Effector memory CD8-positive, alpha-beta T cell (primary cell): ENCODE measurements around the gene EIF5AL1.
"Not testable (repeated sequence)": the region's sequence is repeated elsewhere in the genome, so short reads cannot be mapped to it uniquely, and the experiment has no call there.

Experiments
- ATAC-seq: fragments of 150-1000 bp; cut with Tn5 transposase; replicated peaks from 2 replicates; pipeline ENCODE4 v1.10.0; 2021; ENCODE audit warnings: mild to moderate bottlenecking, moderate library complexity
- DNase-seq, 3 experiments: peaks; one replicate each; pipeline ENCODE4 v3.0.0; 2021
- H3K27ac Mint-ChIP-seq, 2 donors: one replicate each; pipeline ENCODE4 v1.8.0; 2022; ENCODE audit warnings: mild to moderate bottlenecking in 2 of 2, mixed read lengths in 2 of 2, moderate library complexity in 2 of 2
- H3K27me3 Mint-ChIP-seq, 2 donors: one replicate each; pipeline ENCODE4 v1.8.0; 2022; ENCODE audit warnings: mixed read lengths in 2 of 2
- H3K36me3 Mint-ChIP-seq: one replicate; pipeline ENCODE4 v1.8.0; 2022; ENCODE audit warnings: mild to moderate bottlenecking, moderate library complexity, mixed read lengths; ENCODE audit not compliant: insufficient read depth
- H3K4me1 Mint-ChIP-seq, 2 donors: one replicate each; pipeline ENCODE4 v1.8.0; 2022; ENCODE audit warnings: low read depth in 2 of 2, mixed read lengths in 2 of 2
- H3K4me3 Mint-ChIP-seq, 2 donors: one replicate each; pipeline ENCODE4 v1.8.0; 2022; ENCODE audit warnings: mild to moderate bottlenecking in 2 of 2, mixed read lengths in 2 of 2, moderate library complexity in 2 of 2
- H3K9me3 Mint-ChIP-seq, 2 donors: one replicate each; pipeline ENCODE4 v1.8.0; 2022; ENCODE audit warnings: mixed read lengths in 2 of 2

The EIF5AL1 gene

GRCh38 chr10:79492256-79492655 lies 20.1 kb upstream of the EIF5AL1 start:
- no peak overlapping the region for H3K27ac Mint-ChIP-seq
- no peak for DNase-seq
- ATAC-seq: no peak
- H3K36me3 Mint-ChIP-seq: no peaks in the 10 kb centered on the region
- H3K4me3 Mint-ChIP-seq: no peak overlapping the region
- no peaks in the 10 kb centered on the region for H3K9me3 Mint-ChIP-seq
- H3K27me3 Mint-ChIP-seq: peaks cover 0 to 35% of the 10 kb centered on the region in 2 donors
- peaks cover 5 to 10% of the 10 kb centered on the region in 2 donors for H3K4me1 Mint-ChIP-seq

- Mint-ChIP-seq H3K27me3 (peaks cover 5 to 41% of the 10 kb centered on the region in 2 donors), H3K4me3 (no peak overlapping the region), H3K4me1 (peaks cover 5 to 10% of the 10 kb centered on the region in 2 donors), H3K36me3 (no peaks in the 10 kb centered on the region), H3K27ac (no peak overlapping the region), H3K9me3 (no peaks in the 10 kb centered on the region)
- ATAC-seq: no peak
- no peak for DNase-seq
Measured at GRCh38 chr10:79492839-79493238, 19.5 kb upstream of the EIF5AL1 start.

GRCh38 chr10:79493806-79494205 lies 18.5 kb upstream of the EIF5AL1 start:
- Mint-ChIP-seq H3K9me3 (no peaks in the 10 kb centered on the region), H3K36me3 (peaks cover 2% of the 10 kb centered on the region), H3K4me1 (peaks cover 5 to 10% of the 10 kb centered on the region in 2 donors), H3K27me3 (peaks cover 15 to 51% of the 10 kb centered on the region in 2 donors), H3K27ac (no peak overlapping the region), H3K4me3 (no peak overlapping the region)
- ATAC-seq (no peak), DNase-seq (no peak)

GRCh38 chr10:79494871-79495705 lies 17.2 kb upstream of the EIF5AL1 start:
- H3K36me3 Mint-ChIP-seq: peaks cover 2% of the 10 kb centered on the region
- H3K4me3 Mint-ChIP-seq: no peak overlapping the region

GRCh38 chr10:79495791-79496190 lies 16.5 kb upstream of the EIF5AL1 start:
- H3K4me1 Mint-ChIP-seq: peaks cover 5 to 10% of the 10 kb centered on the region in 2 donors
- H3K4me3 Mint-ChIP-seq: no peak overlapping the region
- ATAC-seq (no peak), DNase-seq (no peak)
- H3K36me3 Mint-ChIP-seq: peaks cover 2% of the 10 kb centered on the region
- no peaks in the 10 kb centered on the region for H3K9me3 Mint-ChIP-seq
- no peak overlapping the region for H3K27ac Mint-ChIP-seq
- H3K27me3 Mint-ChIP-seq: peaks cover 18 to 56% of the 10 kb centered on the region in 2 donors

More at GRCh38 chr10:79494871-79495705, 17.2 kb upstream of the EIF5AL1 start:
- H3K9me3 Mint-ChIP-seq: no peaks in the 10 kb centered on the region
- DNase-seq (no peak), ATAC-seq (no peak)
- peaks cover 5 to 10% of the 10 kb centered on the region in 2 donors for H3K4me1 Mint-ChIP-seq
- peaks cover 18 to 59% of the 10 kb centered on the region in 2 donors for H3K27me3 Mint-ChIP-seq
- no peak overlapping the region for H3K27ac Mint-ChIP-seq

GRCh38 chr10:79496896-79497295 lies 15.4 kb upstream of the EIF5AL1 start:
- H3K27ac Mint-ChIP-seq: no peak overlapping the region
- peaks cover 5 to 10% of the 10 kb centered on the region in 2 donors for H3K4me1 Mint-ChIP-seq
- no peak overlapping the region for H3K4me3 Mint-ChIP-seq
- peaks cover 29 to 60% of the 10 kb centered on the region in 2 donors for H3K27me3 Mint-ChIP-seq
- DNase-seq (no peak), ATAC-seq (no peak)
- peaks cover 3% of the 10 kb centered on the region for H3K36me3 Mint-ChIP-seq
- H3K9me3 Mint-ChIP-seq: no peaks in the 10 kb centered on the region

- Mint-ChIP-seq H3K4me1 (peaks cover 5 to 10% of the 10 kb centered on the region in 2 donors), H3K27me3 (peaks cover 40 to 74% of the 10 kb centered on the region in 2 donors), H3K9me3 (no peaks in the 10 kb centered on the region), H3K4me3 (no peak overlapping the region), H3K27ac (no peak overlapping the region), H3K36me3 (peaks cover 6% of the 10 kb centered on the region)
- DNase-seq (no peak), ATAC-seq (no peak)
Measured at GRCh38 chr10:79498291-79498829, 14.0 kb upstream of the EIF5AL1 start.

GRCh38 chr10:79502561-79503309 lies 9.6 kb upstream of the EIF5AL1 start:
- Mint-ChIP-seq H3K4me3 (no peak overlapping the region), H3K27ac (no peak overlapping the region), H3K36me3 (peaks cover 6% of the 10 kb centered on the region), H3K27me3 (peaks cover 50 to 70% of the 10 kb centered on the region in 2 donors), H3K9me3 (no peaks in the 10 kb centered on the region), H3K4me1 (peaks cover 0 to 7% of the 10 kb centered on the region in 2 donors)
- DNase-seq (no peak), ATAC-seq (no peak)

- peaks cover 40 to 61% of the 10 kb centered on the region in 2 donors for H3K27me3 Mint-ChIP-seq
- not testable (repeated sequence) for ATAC-seq, DNase-seq, H3K4me1 Mint-ChIP-seq, H3K4me3 Mint-ChIP-seq, H3K36me3 Mint-ChIP-seq, H3K27ac Mint-ChIP-seq, H3K9me3 Mint-ChIP-seq
Measured at GRCh38 chr10:79503787-79504186, 8.5 kb upstream of the EIF5AL1 start.

- peaks cover 36 to 54% of the 10 kb centered on the region in 2 donors for H3K27me3 Mint-ChIP-seq
- H3K27ac Mint-ChIP-seq, ATAC-seq, H3K36me3 Mint-ChIP-seq, H3K4me1 Mint-ChIP-seq, H3K4me3 Mint-ChIP-seq, H3K9me3 Mint-ChIP-seq, DNase-seq: not testable (repeated sequence)
Measured at GRCh38 chr10:79504483-79504882, 7.8 kb upstream of the EIF5AL1 start.

GRCh38 chr10:79505328-79505727 lies 7.0 kb upstream of the EIF5AL1 start:
- H3K4me3 Mint-ChIP-seq, DNase-seq, H3K27ac Mint-ChIP-seq, H3K4me1 Mint-ChIP-seq, H3K36me3 Mint-ChIP-seq, H3K9me3 Mint-ChIP-seq, ATAC-seq: not testable (repeated sequence)
- H3K27me3 Mint-ChIP-seq: peaks cover 36 to 52% of the 10 kb centered on the region in 2 donors

- H3K27ac Mint-ChIP-seq: no peak overlapping the region
- no peak for DNase-seq
- H3K36me3 Mint-ChIP-seq: peaks cover 4% of the 10 kb centered on the region
- ATAC-seq: no peak
- no peaks in the 10 kb centered on the region for H3K9me3 Mint-ChIP-seq
- H3K4me1 Mint-ChIP-seq: peaks cover 0 to 7% of the 10 kb centered on the region in 2 donors
- H3K27me3 Mint-ChIP-seq: peaks cover 36 to 52% of the 10 kb centered on the region in 2 donors
- H3K4me3 Mint-ChIP-seq: no peak overlapping the region
Measured at GRCh38 chr10:79505829-79506228, 6.5 kb upstream of the EIF5AL1 start.

GRCh38 chr10:79507440-79508167 lies 4.7 kb upstream of the EIF5AL1 start:
- Mint-ChIP-seq H3K27ac (no peak overlapping the region), H3K36me3 (no peaks in the 10 kb centered on the region), H3K4me1 (peaks cover 0 to 7% of the 10 kb centered on the region in 2 donors), H3K9me3 (no peaks in the 10 kb centered on the region), H3K4me3 (no peak overlapping the region), H3K27me3 (peaks cover 23 to 36% of the 10 kb centered on the region in 2 donors)
- DNase-seq (no peak), ATAC-seq (no peak)
